SK-N-SH treated with all-trans-retinoic acid at 6 μM for 48 hours (cell line): Measurements from ENCODE around the gene MS4A1.

Experiments
- ATAC-seq: fragments of 200-7000 bp; cut with Tn5 transposase; 3 replicates; pipeline ENCODE4 v1.9.1; 2020; ENCODE audit warnings: mild to moderate bottlenecking, moderate library complexity
- BACH2 ChIP-seq: fragments of 250-450 bp; sonication (Bioruptor Pico); IDR thresholded peaks from 2 replicates; pipeline ENCODE4 v1.9.0; 2021; ENCODE audit warnings: mild to moderate bottlenecking, borderline replicate concordance
- CSDC2 ChIP-seq: fragments of 250-450 bp; sonication (Bioruptor Pico); IDR thresholded peaks from 2 replicates; pipeline ENCODE4 v1.5.0; 2020; ENCODE audit warnings: mild to moderate bottlenecking, moderate library complexity
- ESRRG ChIP-seq: fragments of 250-450 bp; sonication (Bioruptor Pico); IDR thresholded peaks from 2 replicates; pipeline ENCODE4 v1.6.1; 2021; ENCODE audit warnings: mild to moderate bottlenecking
- GLIS3 ChIP-seq: fragments of 250-450 bp; sonication (Bioruptor Pico); IDR thresholded peaks from 2 replicates; pipeline ENCODE4 v1.5.0; 2020; ENCODE audit warnings: mild to moderate bottlenecking, moderate library complexity
- ISL1 ChIP-seq: fragments of 250-450 bp; sonication (Bioruptor Pico); IDR thresholded peaks from 2 replicates; pipeline ENCODE4 v2.1.2; 2022; ENCODE audit warnings: mild to moderate bottlenecking, moderate library complexity
- OSR1 ChIP-seq: fragments of 250-450 bp; sonication (Bioruptor Pico); IDR thresholded peaks from 2 replicates; pipeline ENCODE4 v1.8.0; 2022; ENCODE audit warnings: moderate library complexity, mild to moderate bottlenecking, inconsistent platforms
- PATZ1 ChIP-seq: fragments of 250-450 bp; sonication (Bioruptor Pico); IDR thresholded peaks from 2 replicates; pipeline ENCODE4 v1.8.0; 2020; ENCODE audit warnings: mild to moderate bottlenecking, moderate library complexity, borderline replicate concordance
- RARB ChIP-seq: fragments of 250-450 bp; sonication (Bioruptor Pico); IDR thresholded peaks from 2 replicates; pipeline ENCODE4 v1.8.0; 2021; ENCODE audit warnings: mild to moderate bottlenecking, moderate library complexity
- TOX ChIP-seq: fragments of 250-450 bp; sonication (Bioruptor Pico); IDR thresholded peaks from 2 replicates; pipeline ENCODE4 v1.8.0; 2021; ENCODE audit warnings: mild to moderate bottlenecking, moderate library complexity, borderline replicate concordance
- ZC3H10 ChIP-seq: fragments of 250-450 bp; sonication (Bioruptor Pico); IDR thresholded peaks from 2 replicates; pipeline ENCODE4 v1.5.1; 2021; ENCODE audit warnings: mild to moderate bottlenecking, moderate library complexity
- ZNF8 ChIP-seq: fragments of 450-650 bp; formaldehyde crosslinking; IDR thresholded peaks from 2 replicates; pipeline ENCODE4 v1.5.0; 2020; ENCODE audit warnings: mild to moderate bottlenecking, moderate library complexity
- TF ChIP-seq, protein P1 (sequence below): fragments of 250-450 bp; sonication (Bioruptor Pico); IDR thresholded peaks from 2 replicates; pipeline ENCODE4 v1.5.1; 2020; ENCODE audit warnings: low read depth, mild to moderate bottlenecking, moderate library complexity
- TF ChIP-seq, protein P2 (sequence below): fragments of 250-450 bp; sonication (Bioruptor Pico); IDR thresholded peaks from 2 replicates; pipeline ENCODE4 v1.5.0; 2020; ENCODE audit warnings: mild to moderate bottlenecking, moderate library complexity
- TF ChIP-seq, protein P3 (sequence below): fragments of 250-450 bp; sonication (Bioruptor Pico); IDR thresholded peaks from 2 replicates; pipeline ENCODE4 v1.8.0; 2021; ENCODE audit warnings: low read depth, mild to moderate bottlenecking, moderate library complexity, borderline replicate concordance
- TF ChIP-seq, protein P4 (sequence below): fragments of 250-450 bp; sonication (Bioruptor Pico); IDR thresholded peaks from 2 replicates; pipeline ENCODE4 v1.5.1; 2021; ENCODE audit warnings: mild to moderate bottlenecking, moderate library complexity

Gene MS4A1

DNA sequence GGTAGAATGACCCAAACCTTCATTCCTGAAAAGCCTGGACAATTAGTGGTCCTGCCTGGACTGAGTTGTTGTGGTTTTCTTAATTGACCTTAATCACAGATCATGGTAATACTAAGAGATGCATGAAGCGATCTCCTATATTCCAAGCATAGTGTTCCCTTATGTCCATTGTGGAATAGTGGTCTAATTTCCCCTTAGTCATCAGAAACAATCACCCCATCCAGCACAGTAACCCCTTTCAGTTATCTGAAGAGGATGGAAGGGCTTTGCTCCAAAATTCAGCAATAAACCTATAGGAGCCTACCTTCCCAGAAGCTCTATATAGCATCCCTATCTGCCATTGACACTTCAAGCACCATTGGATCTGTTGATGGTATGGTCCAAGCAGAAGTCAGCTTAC is 33.0 kb upstream of the MS4A1 start:
- TF ChIP-seq, protein P1, sequence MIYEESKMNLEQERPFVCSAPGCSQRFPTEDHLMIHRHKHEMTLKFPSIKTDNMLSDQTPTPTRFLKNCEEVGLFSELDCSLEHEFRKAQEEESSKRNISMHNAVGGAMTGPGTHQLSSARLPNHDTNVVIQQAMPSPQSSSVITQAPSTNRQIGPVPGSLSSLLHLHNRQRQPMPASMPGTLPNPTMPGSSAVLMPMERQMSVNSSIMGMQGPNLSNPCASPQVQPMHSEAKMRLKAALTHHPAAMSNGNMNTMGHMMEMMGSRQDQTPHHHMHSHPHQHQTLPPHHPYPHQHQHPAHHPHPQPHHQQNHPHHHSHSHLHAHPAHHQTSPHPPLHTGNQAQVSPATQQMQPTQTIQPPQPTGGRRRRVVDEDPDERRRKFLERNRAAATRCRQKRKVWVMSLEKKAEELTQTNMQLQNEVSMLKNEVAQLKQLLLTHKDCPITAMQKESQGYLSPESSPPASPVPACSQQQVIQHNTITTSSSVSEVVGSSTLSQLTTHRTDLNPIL (CRISPR knock-in tag) = no peak
- TF ChIP-seq PATZ1 (CRISPR knock-in tag) (no peak), ZNF8 (CRISPR knock-in tag) (no peak), TOX (CRISPR knock-in tag) (no peak), ISL1 (CRISPR knock-in tag) (no peak)
- TF ChIP-seq, protein P2, sequence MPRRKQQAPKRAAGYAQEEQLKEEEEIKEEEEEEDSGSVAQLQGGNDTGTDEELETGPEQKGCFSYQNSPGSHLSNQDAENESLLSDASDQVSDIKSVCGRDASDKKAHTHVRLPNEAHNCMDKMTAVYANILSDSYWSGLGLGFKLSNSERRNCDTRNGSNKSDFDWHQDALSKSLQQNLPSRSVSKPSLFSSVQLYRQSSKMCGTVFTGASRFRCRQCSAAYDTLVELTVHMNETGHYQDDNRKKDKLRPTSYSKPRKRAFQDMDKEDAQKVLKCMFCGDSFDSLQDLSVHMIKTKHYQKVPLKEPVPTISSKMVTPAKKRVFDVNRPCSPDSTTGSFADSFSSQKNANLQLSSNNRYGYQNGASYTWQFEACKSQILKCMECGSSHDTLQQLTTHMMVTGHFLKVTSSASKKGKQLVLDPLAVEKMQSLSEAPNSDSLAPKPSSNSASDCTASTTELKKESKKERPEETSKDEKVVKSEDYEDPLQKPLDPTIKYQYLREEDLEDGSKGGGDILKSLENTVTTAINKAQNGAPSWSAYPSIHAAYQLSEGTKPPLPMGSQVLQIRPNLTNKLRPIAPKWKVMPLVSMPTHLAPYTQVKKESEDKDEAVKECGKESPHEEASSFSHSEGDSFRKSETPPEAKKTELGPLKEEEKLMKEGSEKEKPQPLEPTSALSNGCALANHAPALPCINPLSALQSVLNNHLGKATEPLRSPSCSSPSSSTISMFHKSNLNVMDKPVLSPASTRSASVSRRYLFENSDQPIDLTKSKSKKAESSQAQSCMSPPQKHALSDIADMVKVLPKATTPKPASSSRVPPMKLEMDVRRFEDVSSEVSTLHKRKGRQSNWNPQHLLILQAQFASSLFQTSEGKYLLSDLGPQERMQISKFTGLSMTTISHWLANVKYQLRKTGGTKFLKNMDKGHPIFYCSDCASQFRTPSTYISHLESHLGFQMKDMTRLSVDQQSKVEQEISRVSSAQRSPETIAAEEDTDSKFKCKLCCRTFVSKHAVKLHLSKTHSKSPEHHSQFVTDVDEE (CRISPR knock-in tag) = no peak
- TF ChIP-seq, protein P3, sequence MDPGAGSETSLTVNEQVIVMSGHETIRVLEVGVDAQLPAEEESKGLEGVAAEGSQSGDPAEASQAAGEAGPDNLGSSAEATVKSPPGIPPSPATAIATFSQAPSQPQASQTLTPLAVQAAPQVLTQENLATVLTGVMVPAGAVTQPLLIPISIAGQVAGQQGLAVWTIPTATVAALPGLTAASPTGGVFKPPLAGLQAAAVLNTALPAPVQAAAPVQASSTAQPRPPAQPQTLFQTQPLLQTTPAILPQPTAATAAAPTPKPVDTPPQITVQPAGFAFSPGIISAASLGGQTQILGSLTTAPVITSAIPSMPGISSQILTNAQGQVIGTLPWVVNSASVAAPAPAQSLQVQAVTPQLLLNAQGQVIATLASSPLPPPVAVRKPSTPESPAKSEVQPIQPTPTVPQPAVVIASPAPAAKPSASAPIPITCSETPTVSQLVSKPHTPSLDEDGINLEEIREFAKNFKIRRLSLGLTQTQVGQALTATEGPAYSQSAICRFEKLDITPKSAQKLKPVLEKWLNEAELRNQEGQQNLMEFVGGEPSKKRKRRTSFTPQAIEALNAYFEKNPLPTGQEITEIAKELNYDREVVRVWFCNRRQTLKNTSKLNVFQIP (CRISPR knock-in tag) = no peak
- TF ChIP-seq, protein P4, sequence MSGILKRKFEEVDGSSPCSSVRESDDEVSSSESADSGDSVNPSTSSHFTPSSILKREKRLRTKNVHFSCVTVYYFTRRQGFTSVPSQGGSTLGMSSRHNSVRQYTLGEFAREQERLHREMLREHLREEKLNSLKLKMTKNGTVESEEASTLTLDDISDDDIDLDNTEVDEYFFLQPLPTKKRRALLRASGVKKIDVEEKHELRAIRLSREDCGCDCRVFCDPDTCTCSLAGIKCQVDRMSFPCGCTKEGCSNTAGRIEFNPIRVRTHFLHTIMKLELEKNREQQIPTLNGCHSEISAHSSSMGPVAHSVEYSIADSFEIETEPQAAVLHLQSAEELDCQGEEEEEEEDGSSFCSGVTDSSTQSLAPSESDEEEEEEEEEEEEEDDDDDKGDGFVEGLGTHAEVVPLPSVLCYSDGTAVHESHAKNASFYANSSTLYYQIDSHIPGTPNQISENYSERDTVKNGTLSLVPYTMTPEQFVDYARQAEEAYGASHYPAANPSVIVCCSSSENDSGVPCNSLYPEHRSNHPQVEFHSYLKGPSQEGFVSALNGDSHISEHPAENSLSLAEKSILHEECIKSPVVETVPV (CRISPR knock-in tag) = no peak
- ATAC-seq = no peak

GRCh38 chr11:60428517-60428916 is 27.1 kb upstream of the MS4A1 start:
- no peak for ATAC-seq
- TF ChIP-seq CSDC2 (no peak), ISL1 (CRISPR knock-in tag) (no peak), ZC3H10 (CRISPR knock-in tag) (no peak)

- ATAC-seq = no peak
- no peak for TF ChIP-seq OSR1 (CRISPR knock-in tag)
- TF ChIP-seq, protein P4 (CRISPR knock-in tag) = no peak
- TF ChIP-seq, protein P1 (CRISPR knock-in tag) = no peak
- TF ChIP-seq RARB (CRISPR knock-in tag) = no peak
- TF ChIP-seq ESRRG (CRISPR knock-in tag) = no peak
- TF ChIP-seq ZNF8 (CRISPR knock-in tag) = no peak
- no peak for TF ChIP-seq BACH2 (CRISPR knock-in tag)
These were observed 26.4 kb upstream of the MS4A1 start, which contains the start of gene MS4A5 for GRCh38 chr11:60429272-60429671. MS4A5 (plus strand) TSS chr11:60429572; CDS start chr11:60429675, 103 bp downstream.

DNA sequence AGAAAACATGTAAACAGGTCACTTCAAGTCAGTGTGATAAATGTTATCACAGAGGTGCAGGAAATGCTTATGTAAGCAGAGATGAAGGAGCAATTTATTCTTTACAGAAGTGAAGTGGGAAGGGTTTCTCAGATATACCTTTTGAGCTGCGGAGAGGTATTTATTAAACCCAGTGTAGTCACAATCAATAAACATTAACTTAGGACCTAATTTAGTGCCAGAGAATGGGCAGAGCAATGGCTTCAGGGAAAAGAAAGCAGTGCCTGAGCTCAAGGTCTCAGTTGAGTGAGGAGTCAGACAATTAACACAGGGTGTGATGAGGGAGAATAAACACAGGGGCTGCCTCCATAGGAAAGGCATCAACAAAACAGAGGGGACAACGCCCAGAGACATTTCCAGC is 24.4 kb upstream of the MS4A1 start:
- ATAC-seq = no peak
- TF ChIP-seq ISL1 (CRISPR knock-in tag) = no peak
- no peak for TF ChIP-seq GLIS3
